Measurements from ENCODE around the gene TTLL12.

DNA sequence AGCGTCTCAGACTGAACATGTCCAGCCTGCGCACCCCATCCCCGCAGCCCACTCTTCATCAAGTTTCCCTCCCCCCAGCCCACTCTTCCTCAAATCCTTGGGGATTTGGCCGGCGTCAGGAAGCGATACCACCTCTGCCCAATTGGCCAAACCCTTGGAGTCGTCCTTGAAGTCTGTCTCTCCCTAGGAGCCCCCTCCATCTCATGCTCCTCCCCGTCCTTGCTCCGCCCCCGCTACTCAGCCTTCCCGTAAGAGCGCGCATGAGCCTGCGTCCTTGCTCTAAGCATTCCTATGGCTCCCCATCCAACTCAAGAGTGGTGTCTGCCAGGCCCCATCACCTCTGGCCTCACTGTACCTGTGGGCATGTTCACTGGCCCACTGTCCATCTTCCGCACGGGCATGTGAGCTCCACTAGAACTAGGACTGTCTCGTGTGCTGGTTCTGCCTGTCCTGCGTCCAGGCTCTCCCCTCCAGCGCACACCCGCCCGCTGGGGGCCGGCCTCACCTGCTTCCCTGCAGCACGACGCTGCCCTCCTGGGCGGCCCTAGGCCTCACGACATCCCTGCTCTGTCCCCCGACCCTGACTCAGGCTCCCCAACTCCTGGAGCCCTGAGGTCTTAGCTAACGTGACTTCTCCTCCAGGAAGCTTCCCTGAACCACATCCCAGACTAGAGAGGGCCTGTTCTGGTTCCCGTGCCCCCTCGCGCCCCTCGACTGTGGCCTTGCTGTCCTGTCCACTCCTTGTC is 30.5 kb upstream of the TTLL12 start:
- TF ChIP-seq, protein P1, sequence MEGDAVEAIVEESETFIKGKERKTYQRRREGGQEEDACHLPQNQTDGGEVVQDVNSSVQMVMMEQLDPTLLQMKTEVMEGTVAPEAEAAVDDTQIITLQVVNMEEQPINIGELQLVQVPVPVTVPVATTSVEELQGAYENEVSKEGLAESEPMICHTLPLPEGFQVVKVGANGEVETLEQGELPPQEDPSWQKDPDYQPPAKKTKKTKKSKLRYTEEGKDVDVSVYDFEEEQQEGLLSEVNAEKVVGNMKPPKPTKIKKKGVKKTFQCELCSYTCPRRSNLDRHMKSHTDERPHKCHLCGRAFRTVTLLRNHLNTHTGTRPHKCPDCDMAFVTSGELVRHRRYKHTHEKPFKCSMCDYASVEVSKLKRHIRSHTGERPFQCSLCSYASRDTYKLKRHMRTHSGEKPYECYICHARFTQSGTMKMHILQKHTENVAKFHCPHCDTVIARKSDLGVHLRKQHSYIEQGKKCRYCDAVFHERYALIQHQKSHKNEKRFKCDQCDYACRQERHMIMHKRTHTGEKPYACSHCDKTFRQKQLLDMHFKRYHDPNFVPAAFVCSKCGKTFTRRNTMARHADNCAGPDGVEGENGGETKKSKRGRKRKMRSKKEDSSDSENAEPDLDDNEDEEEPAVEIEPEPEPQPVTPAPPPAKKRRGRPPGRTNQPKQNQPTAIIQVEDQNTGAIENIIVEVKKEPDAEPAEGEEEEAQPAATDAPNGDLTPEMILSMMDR (IDR thresholded peaks at IDR 0.05; ENCODE audit: low read length) = no peak
- no peak for TF ChIP-seq EZH2phosphoT487 (IDR thresholded peaks at IDR 0.05; ENCODE audit: low read length)
